Endothelial cell of umbilical vein (primary cell): ENCODE data around the gene MACROD2.

Source experiments
- CTCF ChIP-seq, 2 donors: IDR thresholded peaks; 1 replicate in 1 of 2; 2 replicates in 1 of 2; pipeline ENCODE4 v1.5.1; 2011; ENCODE audit warnings: low read length in 2 of 2, mild to moderate bottlenecking in 2 of 2, moderate library complexity in 2 of 2, control low read depth in 1 of 2, inconsistent platforms in 1 of 2, low read depth in 1 of 2; ENCODE audit not compliant: insufficient read depth in 1 of 2; ENCODE audit errors: extremely low read depth in 1 of 2
- EZH2 ChIP-seq: IDR thresholded peaks from 2 replicates; pipeline ENCODE4 v1.6.1; 2012; ENCODE audit warnings: borderline replicate concordance, low read depth, mild to moderate bottlenecking, moderate library complexity, low read length, inconsistent platforms; ENCODE audit not compliant: severe bottlenecking
- FOS ChIP-seq: IDR thresholded peaks from 2 replicates; pipeline ENCODE4 v1.6.1; 2011; ENCODE audit warnings: mild to moderate bottlenecking, low read length, moderate library complexity, borderline replicate concordance; ENCODE audit not compliant: insufficient read depth
- POLR2A ChIP-seq: IDR thresholded peaks from 2 replicates; pipeline ENCODE4 v1.6.1; 2012; ENCODE audit warnings: low read depth, mild to moderate bottlenecking, control low read depth, low read length
- POLR2AphosphoS5 ChIP-seq: IDR thresholded peaks from 2 replicates; pipeline ENCODE4 v1.6.1; 2012; ENCODE audit warnings: low read depth, mild to moderate bottlenecking, control low read depth, low read length, moderate library complexity; ENCODE audit not compliant: insufficient read depth

- TF ChIP-seq CTCF (IDR thresholded peaks at IDR 0.05; ENCODE audit: extremely low read depth in 1 of 2, insufficient read depth in 1 of 2, low read depth in 1 of 2, low read length in 2 of 2): no peak
- TF ChIP-seq POLR2AphosphoS5: no peak
- no peak for TF ChIP-seq FOS
- no peak for TF ChIP-seq POLR2A
- no peak for TF ChIP-seq EZH2
These were observed 1624.0 kb downstream of the MACROD2 start for GRCh38 chr20:15619341-15619740.
